T-helper 1 cell treated with Interleukin-12 subunit alpha and Interleukin-12 subunit beta and Interleukin-4 antibody, amounts not matched to agents 30 μg/mL and 1 μg/mL, for 36 hours (primary cell): Measurements from ENCODE around the gene SNF8.

Experiments
- H3K27ac Mint-ChIP-seq: one replicate; pipeline ENCODE4 v1.8.0; 2021; ENCODE audit warnings: mild to moderate bottlenecking, mixed read lengths
- H3K27me3 Mint-ChIP-seq: one replicate; pipeline ENCODE4 v1.8.0; 2021; ENCODE audit warnings: low read depth, mixed read lengths
- H3K36me3 Mint-ChIP-seq: one replicate; pipeline ENCODE4 v1.8.0; 2021; ENCODE audit warnings: low read depth, mixed read lengths
- H3K4me1 Mint-ChIP-seq: one replicate; pipeline ENCODE4 v1.8.0; 2021; ENCODE audit warnings: low read depth, mixed read lengths
- H3K4me3 Mint-ChIP-seq: one replicate; pipeline ENCODE4 v1.8.0; 2021; ENCODE audit warnings: mild to moderate bottlenecking, moderate library complexity, mixed read lengths
- H3K9me3 Mint-ChIP-seq: one replicate; pipeline ENCODE4 v1.8.0; 2021; ENCODE audit warnings: mixed read lengths

Gene SNF8

DNA sequence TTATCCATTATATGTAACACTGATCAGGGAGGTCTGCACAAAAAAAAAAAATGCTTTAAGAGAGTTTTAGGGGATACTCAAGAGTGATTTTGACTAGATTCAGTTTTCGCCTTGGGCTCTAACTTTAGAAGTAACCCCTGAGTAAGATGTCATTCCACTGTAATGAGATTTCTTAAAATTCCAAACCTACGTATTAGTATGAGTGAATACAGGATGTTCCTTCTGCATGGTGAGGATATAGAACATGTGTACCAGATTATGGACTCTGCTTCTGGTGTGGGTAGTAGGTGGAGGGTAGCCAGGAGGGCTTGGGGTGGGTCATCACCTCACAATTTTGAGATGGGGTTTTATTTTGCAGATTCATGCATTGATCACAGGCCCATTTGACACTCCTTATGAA, 32.2 kb downstream of the SNF8 start:
- Mint-ChIP-seq H3K36me3 (peaks cover 55% of the 10 kb centered on the region), H3K27ac (peak overlapping the region; percentile 37), H3K4me3 (no peak overlapping the region), H3K9me3 (no peaks in the 10 kb centered on the region), H3K4me1 (peaks cover 69% of the 10 kb centered on the region), H3K27me3 (no peaks in the 10 kb centered on the region)

DNA sequence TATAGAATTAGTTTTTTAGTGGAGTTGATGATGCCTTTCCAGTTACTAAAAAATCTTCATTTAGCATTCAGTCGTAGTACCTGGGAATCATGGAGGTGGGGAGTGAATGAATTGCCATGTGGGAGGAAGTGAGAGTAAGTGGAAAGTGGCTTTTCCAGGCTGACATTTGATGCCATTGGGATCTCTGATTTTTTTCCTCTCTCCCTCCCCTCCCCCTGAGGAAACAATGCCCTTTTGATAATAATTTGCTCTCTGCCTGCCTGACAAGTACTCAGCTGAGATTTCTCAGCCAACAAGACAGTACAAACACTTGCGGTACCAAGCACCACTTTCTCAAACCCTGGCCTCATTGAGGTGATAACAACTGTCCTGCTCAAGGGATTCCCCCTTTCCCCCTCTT, 34.3 kb downstream of the SNF8 start:
- Mint-ChIP-seq H3K9me3 (no peaks in the 10 kb centered on the region), H3K36me3 (peaks cover 46% of the 10 kb centered on the region), H3K27me3 (no peaks in the 10 kb centered on the region), H3K4me1 (peaks cover 61% of the 10 kb centered on the region), H3K27ac (peak overlapping the region; percentile 52), H3K4me3 (peak overlapping the region; percentile 97)

DNA sequence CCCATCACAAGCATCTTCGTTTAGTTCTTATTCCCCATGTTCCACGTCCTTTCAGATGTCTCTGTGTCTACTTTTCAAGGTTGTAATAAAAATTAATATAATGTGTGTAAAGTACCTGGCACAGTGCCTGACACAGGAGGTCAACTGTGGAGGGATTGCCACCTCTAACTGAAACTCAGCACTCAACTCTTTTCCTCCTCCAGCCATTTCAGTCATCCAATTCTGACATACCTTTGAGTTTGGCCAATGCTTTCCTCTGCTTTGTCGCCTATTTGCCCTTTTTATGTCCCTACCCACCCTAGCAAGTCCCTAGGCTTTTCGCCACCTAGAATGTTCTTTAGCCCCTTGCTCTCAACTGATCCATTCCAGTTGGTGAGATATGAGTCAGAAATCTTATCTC, 34.9 kb downstream of the SNF8 start:
- H3K4me1 Mint-ChIP-seq: peaks cover 58% of the 10 kb centered on the region
- no peaks in the 10 kb centered on the region for H3K27me3 Mint-ChIP-seq
- peak overlapping the region; percentile 97 for H3K4me3 Mint-ChIP-seq
- H3K36me3 Mint-ChIP-seq: peaks cover 45% of the 10 kb centered on the region
- peak overlapping the region; percentile 95 for H3K27ac Mint-ChIP-seq
- H3K9me3 Mint-ChIP-seq: no peaks in the 10 kb centered on the region

DNA sequence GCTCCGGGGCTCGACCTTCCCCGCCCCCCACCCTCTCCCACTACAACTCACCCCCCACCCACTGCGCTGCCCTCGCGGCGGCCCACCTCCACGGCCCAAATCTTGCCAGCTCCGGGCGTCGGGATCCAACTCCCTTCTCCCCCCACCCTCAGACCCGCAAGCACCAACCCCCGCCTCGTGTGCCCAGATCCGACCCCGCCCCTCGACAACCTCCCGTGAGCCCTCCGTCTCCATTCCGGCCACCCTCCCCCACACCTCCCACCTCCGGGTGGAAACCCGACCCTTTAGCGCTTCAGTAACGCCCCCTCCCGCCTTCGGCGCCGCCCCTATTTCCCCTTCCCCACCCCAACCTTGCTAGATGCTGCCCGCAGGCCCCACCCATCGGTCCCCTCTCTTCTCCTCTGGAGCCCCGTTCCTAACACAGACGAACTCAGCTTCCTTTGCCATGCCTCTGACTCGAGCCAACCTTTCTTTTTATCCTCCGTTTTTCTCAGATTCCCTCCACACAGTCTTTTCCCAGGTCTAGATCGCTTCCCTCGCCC, 35.7 kb downstream of the SNF8 start:
- Mint-ChIP-seq H3K4me1 (peaks cover 52% of the 10 kb centered on the region), H3K36me3 (peaks cover 39% of the 10 kb centered on the region), H3K27ac (peak overlapping the region; percentile 95), H3K9me3 (no peaks in the 10 kb centered on the region), H3K4me3 (peak overlapping the region; percentile 97), H3K27me3 (no peaks in the 10 kb centered on the region)

DNA sequence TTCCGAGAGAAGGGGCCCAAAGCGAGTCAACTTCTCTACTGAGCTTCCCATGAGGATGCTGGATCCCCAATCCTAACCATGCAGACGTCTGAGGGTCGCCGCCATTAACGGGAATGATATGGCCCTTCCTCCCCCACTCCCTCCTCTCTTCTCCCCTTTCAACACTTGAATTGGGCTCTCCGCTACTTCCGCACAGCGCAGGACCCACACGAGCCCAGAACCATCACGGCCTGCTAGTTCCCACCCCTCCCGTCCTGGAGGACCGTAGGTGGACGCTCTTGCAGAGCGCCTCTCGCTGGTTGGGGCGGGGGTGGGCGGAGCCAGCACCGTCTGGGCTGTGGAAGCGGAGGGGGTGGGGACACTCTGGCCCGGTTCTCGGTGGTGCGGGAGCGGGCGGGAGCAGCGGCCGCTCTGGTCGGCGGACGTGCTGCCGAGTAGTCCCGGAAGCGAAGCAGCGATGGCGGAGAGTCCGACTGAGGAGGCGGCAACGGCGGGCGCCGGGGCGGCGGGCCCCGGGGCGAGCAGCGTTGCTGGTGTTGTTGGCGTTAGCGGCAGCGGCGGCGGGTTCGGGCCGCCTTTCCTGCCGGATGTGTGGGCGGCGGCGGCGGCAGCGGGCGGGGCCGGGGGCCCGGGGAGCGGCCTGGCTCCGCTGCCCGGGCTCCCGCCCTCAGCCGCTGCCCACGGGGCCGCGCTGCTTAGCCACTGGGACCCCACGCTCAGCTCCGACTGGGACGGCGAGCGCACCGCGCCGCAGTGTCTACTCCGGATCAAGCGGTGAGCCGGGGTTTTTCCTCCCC, 36.4 kb downstream of the SNF8 start, which contains the start of gene UBE2Z:
Gene UBE2Z, plus strand, starts transcription at position 361 of the 797 bp plus-strand sequence. Its CDS starts 97 bp downstream, at position 458.
- Mint-ChIP-seq H3K27ac (peak within 1 kb of the TSS; percentile 98), H3K4me1 (peaks cover 46% of the 10 kb centered on the region), H3K27me3 (no peaks in the 10 kb centered on the region), H3K4me3 (peak within 1 kb of the TSS; percentile 97), H3K36me3 (peaks cover 34% of the 10 kb centered on the region), H3K9me3 (no peaks in the 10 kb centered on the region)

DNA sequence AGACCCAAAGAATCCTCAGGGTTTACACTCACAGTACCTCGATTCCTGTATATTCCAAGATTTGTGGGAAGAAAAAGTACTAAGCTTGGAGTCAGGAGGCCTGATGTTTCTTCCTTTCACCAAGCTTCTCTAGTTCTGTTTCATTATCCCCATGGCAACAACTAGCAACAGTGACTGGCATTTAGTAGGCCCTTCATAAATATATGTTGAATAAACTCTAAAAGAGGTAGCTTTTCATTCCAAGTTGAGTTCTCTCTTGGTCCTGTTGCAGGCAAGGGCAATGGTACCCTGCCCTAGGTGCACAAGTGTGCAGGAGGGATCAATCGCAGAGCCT, 37.0 kb downstream of the SNF8 start:
- H3K4me3 Mint-ChIP-seq: peak overlapping the region; percentile 93
- peaks cover 28% of the 10 kb centered on the region for H3K36me3 Mint-ChIP-seq
- no peaks in the 10 kb centered on the region for H3K9me3 Mint-ChIP-seq
- peak overlapping the region; percentile 98 for H3K27ac Mint-ChIP-seq
- peaks cover 40% of the 10 kb centered on the region for H3K4me1 Mint-ChIP-seq
- H3K27me3 Mint-ChIP-seq: no peaks in the 10 kb centered on the region

DNA sequence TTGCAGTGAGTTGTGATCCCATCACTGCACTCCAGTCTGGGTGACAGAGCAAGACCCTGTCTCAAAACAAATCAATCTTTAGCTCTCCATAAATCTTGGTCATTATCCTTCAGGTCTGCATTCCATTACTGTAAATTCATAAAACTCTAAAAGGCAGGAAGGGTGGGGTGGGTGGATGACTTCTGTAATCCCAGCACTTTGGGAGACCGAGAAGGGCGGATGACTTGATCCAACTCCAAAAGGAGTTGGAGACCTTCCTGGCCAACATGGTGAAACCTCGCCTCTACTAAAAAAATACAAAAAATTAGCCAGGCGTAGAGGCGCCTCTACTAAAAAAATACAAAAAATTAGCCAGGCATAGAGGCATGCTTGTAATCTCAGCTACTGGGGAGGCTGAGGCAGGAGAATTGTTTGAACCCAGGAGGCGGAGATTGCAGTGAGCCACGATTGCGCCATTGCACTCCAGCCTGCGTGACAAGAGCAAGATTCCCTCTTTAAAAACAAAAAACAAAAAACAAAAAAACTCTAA, 38.6 kb downstream of the SNF8 start:
- Mint-ChIP-seq H3K4me3 (no peak overlapping the region), H3K4me1 (peaks cover 25% of the 10 kb centered on the region), H3K27me3 (no peaks in the 10 kb centered on the region), H3K9me3 (no peaks in the 10 kb centered on the region), H3K36me3 (peaks cover 16% of the 10 kb centered on the region), H3K27ac (no peak overlapping the region)

DNA sequence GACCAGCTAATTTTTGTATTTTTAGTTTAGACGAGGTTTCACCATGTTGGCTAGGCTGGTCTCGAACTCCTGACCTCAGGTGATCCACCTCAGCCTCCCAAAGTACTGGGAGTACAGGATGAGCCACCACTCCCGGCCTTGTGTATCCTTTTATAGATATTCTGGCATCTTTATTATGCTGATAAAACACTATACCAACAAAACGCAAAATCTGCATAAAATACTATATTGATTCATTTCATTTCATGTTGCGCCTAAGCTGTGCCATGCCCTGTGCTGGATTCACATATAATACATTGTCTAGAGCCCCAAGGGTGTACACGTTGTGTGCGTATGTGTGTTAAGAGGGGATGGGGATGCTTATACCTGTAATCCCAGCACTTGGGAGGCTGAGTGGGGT, 40.2 kb downstream of the SNF8 start:
- H3K9me3 Mint-ChIP-seq: no peaks in the 10 kb centered on the region
- H3K27me3 Mint-ChIP-seq: no peaks in the 10 kb centered on the region
- H3K36me3 Mint-ChIP-seq: peaks cover 5% of the 10 kb centered on the region
- no peak overlapping the region for H3K4me3 Mint-ChIP-seq
- H3K27ac Mint-ChIP-seq: no peak overlapping the region
- H3K4me1 Mint-ChIP-seq: peaks cover 9% of the 10 kb centered on the region

DNA sequence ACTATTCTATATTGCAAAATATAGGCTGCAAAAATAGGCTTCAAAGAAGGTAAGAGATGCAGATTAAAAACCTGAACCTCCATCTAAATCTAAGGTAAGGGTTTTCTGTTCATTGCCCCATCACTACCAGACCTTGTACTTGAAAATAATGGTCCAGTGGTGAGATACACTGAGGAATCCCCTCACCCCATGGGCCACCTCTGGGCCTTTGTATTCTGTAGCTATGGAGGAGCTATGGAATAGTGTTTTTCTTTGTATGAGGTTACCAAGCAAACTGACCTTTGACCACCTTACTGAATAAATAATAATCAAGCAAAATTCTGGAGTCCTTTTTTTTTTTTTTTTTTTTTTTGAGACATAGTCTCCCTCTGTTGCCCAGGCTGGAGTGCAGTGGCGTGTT, 41.2 kb downstream of the SNF8 start:
- no peaks in the 10 kb centered on the region for H3K9me3 Mint-ChIP-seq
- no peak overlapping the region for H3K4me3 Mint-ChIP-seq
- no peaks in the 10 kb centered on the region for H3K27me3 Mint-ChIP-seq
- H3K36me3 Mint-ChIP-seq: peaks cover 2% of the 10 kb centered on the region
- peaks cover 6% of the 10 kb centered on the region for H3K4me1 Mint-ChIP-seq
- no peak overlapping the region for H3K27ac Mint-ChIP-seq

DNA sequence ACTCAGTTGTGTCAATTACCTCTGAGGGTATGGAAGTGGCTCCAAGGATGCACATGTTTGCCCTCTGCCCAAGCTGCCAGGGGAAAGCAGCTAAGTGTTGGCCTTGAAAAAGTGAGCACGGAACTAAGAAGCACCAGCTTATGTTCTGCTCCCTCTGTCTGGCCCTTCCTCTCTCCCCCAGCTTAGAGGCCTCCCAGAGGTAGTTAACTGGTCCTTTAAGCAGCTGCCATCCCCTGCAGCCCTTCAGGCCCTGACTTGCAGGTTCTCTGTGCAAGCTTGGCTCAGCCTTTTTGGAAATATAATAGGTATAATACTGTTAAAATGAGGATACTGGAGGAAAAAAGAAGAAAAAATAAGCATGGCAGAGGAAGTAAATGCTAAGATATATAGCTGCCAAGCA, 43.4 kb downstream of the SNF8 start:
- Mint-ChIP-seq H3K9me3 (no peaks in the 10 kb centered on the region), H3K4me1 (peaks cover 4% of the 10 kb centered on the region), H3K36me3 (peaks cover 3% of the 10 kb centered on the region), H3K4me3 (no peak overlapping the region), H3K27ac (no peak overlapping the region), H3K27me3 (no peaks in the 10 kb centered on the region)

DNA sequence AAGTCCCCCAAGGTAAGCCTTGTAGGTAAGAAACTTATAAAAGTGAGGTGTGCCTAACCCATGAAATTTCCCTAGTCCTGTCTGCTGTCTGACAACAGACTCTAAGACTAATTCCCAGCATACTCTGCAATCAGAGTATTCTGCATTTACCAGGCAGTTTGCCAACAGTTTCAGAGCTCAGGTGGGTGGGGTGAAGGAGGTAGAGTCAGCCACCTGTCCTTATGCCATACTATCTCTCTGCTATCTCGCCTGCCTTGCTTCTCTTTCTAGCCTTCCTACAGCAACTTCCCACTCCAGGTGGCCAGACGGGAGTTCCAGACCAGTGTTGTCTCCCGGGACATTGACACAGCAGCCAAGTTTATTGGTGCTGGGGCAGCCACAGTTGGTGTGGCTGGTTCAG, 49.8 kb downstream of the SNF8 start:
- Mint-ChIP-seq H3K9me3 (no peaks in the 10 kb centered on the region), H3K4me3 (no peak overlapping the region), H3K4me1 (peaks cover 14% of the 10 kb centered on the region), H3K27me3 (no peaks in the 10 kb centered on the region), H3K27ac (no peak overlapping the region), H3K36me3 (peaks cover 14% of the 10 kb centered on the region)

DNA sequence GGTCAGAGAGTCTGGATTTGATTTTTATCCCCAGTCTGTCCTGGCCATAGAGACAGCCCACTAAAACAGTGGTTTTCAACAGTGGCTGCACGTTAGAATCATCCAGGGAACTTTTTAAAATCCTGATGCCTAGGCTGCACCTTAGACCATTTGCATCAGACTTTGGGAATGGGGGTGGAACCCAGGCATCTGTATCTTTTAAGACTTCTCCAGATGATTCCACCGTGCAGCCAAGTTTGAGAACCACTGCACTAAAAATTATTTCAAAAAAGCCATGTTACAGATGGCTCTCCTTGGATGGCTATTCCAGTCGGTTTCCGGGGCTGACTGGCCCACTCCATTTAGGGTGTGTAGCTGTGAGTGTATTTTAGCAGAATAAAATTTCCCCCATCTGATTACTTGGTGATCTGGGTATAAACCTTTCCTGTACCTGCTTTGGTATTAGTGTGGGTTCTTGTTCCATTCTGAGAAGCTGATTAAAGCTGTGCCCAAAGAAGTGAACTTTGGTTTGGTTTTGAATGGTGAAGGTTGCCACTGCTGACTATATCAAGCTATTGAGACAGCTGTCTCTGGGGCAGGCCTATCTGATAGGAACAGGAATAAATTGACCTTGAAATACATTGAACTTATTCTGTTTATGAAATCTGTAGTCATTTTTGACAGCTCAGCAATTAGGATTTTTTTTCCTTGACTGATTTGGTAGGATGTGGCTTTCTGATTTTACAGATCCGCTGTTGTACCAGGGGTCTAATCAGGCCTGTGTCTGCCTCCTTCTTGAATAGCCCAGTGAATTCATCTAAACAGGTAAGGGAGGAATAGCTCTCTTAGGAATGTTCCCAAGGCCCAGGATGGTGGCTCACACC, 50.8 kb downstream of the SNF8 start:
- no peaks in the 10 kb centered on the region for H3K27me3 Mint-ChIP-seq

DNA sequence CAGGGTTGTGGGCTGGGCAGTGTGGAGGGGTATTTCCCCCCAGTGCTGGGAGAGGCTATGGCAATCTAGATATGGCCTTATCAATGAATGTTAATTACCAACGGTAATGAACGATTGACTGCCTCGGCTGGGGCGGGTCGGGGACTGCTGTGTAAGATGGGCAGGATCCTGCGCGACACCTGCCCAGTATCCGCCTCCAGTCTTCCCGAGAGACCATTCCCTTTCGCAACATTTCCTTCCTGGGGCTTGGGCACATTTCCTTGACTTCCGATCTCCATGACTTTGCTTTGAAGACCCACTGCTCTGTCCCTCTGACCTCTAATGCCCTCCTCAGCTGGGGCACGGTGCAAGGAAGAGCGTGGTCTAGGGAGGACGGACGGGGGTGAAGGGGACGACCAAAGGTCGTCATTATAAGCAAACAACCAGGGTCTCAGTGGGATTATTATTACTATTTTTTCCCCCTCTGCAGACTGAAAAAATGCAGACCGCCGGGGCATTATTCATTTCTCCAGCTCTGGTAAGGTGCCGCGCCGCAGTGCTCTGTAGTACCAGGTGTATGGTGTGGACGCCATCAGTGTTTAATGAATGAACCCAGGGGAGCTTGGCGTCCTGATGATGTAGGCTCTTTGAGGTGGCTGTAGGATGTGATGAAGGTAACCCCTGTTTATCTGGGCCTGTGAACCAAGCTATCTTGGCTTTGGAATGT, 51.5 kb downstream of the SNF8 start:
- H3K4me3 Mint-ChIP-seq: peak overlapping the region; percentile 95

More for the DNA sequence above, 50.8 kb downstream of the SNF8 start:
- H3K36me3 Mint-ChIP-seq: peaks cover 14% of the 10 kb centered on the region
- H3K4me1 Mint-ChIP-seq: peaks cover 14% of the 10 kb centered on the region
- H3K4me3 Mint-ChIP-seq: peak overlapping the region; percentile 95
- peak overlapping the region; percentile 62 for H3K27ac Mint-ChIP-seq
- H3K9me3 Mint-ChIP-seq: no peaks in the 10 kb centered on the region

DNA sequence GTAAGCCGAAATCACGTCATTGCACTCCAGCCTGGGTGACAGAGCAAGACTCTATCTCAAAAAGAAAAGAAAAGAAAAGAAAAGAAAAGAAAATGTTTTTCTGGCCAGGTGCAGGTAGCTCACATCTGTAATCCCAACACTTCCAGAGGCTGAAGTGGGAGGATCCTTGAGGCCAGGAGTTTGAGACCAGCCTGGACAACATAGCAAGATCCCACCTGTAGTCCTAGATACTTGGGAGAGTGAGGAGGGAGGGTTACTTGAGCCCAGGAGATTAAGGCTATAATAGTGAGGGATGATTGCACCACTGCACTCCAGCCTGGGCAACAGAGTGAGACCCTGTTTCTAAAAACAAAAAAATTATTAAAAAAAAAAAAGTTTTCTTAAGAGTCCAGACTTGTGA, 54.6 kb downstream of the SNF8 start:
- peaks cover 10% of the 10 kb centered on the region for H3K4me1 Mint-ChIP-seq
- H3K27ac Mint-ChIP-seq: no peak overlapping the region
- H3K36me3 Mint-ChIP-seq: peaks cover 4% of the 10 kb centered on the region
- peak overlapping the region; percentile 28 for H3K4me3 Mint-ChIP-seq
- no peaks in the 10 kb centered on the region for H3K9me3 Mint-ChIP-seq
- no peaks in the 10 kb centered on the region for H3K27me3 Mint-ChIP-seq

More for the DNA sequence above, 51.5 kb downstream of the SNF8 start:
- H3K4me1 Mint-ChIP-seq: peaks cover 14% of the 10 kb centered on the region
- H3K9me3 Mint-ChIP-seq: no peaks in the 10 kb centered on the region
- H3K27ac Mint-ChIP-seq: peak overlapping the region; percentile 93
- peaks cover 14% of the 10 kb centered on the region for H3K36me3 Mint-ChIP-seq
- no peaks in the 10 kb centered on the region for H3K27me3 Mint-ChIP-seq
